BE2C (cell line): ENCODE measurements around the gene RNF4.
A peak's percentile ranks its signal among the peaks of the same experiment; 100 is the strongest.

ENCODE experiments used
- DNase-seq: peaks from one replicate; pipeline ENCODE4 v3.0.0-alpha.2; 2020
- H3K27me3 ChIP-seq: fragments of 250-450 bp; sonication (Bioruptor Pico); 2 replicates; pipeline ENCODE4 v1.5.1; 2020; ENCODE audit warnings: mild to moderate bottlenecking
- H3K36me3 ChIP-seq: fragments of 250-450 bp; sonication (Bioruptor Pico); 2 replicates; pipeline ENCODE4 v1.5.1; 2020; ENCODE audit warnings: mild to moderate bottlenecking
- H3K4me1 ChIP-seq: fragments of 250-450 bp; sonication (Bioruptor Pico); 2 replicates; pipeline ENCODE4 v1.5.1; 2020
- H3K4me3 ChIP-seq: 2 replicates; pipeline ENCODE4 v1.5.1; 2011; ENCODE audit warnings: low read depth, low read length
- H3K9me3 ChIP-seq: fragments of 250-450 bp; sonication (Bioruptor Pico); 2 replicates; pipeline ENCODE4 v1.5.1; 2020
- TF ChIP-seq, protein P1 (sequence below): IDR thresholded peaks from 2 replicates; pipeline ENCODE4 v1.5.1; 2012; ENCODE audit warnings: mild to moderate bottlenecking, low read depth, low read length

The RNF4 gene

DNA sequence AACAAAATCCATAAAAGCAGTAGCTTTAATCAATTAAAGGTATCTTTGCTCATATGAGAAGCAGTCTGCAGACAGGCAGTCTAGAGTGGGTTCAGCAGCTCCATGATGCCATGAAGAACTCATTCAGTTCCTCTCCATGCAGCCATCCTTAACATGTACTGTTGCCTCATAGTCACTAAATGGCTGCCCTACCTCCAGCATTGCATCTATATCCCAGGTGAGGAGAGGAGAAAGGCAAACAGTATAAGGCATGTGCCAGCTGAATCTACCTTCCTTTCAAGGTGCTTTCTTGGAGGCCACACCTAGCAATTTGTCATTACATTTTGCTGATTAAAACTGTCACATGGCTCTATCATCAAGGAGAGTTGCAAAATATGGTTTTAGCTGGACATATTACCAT, 36.9 kb upstream of the RNF4 start:
- DNase-seq, result no peak
- Histone ChIP-seq H3K4me3 (no peak overlapping the region), H3K4me1 (no peaks in the 10 kb centered on the region), H3K36me3 (no peaks in the 10 kb centered on the region), H3K27me3 (no peaks in the 10 kb centered on the region), H3K9me3 (no peaks in the 10 kb centered on the region)
- TF ChIP-seq, protein P1, sequence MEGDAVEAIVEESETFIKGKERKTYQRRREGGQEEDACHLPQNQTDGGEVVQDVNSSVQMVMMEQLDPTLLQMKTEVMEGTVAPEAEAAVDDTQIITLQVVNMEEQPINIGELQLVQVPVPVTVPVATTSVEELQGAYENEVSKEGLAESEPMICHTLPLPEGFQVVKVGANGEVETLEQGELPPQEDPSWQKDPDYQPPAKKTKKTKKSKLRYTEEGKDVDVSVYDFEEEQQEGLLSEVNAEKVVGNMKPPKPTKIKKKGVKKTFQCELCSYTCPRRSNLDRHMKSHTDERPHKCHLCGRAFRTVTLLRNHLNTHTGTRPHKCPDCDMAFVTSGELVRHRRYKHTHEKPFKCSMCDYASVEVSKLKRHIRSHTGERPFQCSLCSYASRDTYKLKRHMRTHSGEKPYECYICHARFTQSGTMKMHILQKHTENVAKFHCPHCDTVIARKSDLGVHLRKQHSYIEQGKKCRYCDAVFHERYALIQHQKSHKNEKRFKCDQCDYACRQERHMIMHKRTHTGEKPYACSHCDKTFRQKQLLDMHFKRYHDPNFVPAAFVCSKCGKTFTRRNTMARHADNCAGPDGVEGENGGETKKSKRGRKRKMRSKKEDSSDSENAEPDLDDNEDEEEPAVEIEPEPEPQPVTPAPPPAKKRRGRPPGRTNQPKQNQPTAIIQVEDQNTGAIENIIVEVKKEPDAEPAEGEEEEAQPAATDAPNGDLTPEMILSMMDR, result no peak

DNA sequence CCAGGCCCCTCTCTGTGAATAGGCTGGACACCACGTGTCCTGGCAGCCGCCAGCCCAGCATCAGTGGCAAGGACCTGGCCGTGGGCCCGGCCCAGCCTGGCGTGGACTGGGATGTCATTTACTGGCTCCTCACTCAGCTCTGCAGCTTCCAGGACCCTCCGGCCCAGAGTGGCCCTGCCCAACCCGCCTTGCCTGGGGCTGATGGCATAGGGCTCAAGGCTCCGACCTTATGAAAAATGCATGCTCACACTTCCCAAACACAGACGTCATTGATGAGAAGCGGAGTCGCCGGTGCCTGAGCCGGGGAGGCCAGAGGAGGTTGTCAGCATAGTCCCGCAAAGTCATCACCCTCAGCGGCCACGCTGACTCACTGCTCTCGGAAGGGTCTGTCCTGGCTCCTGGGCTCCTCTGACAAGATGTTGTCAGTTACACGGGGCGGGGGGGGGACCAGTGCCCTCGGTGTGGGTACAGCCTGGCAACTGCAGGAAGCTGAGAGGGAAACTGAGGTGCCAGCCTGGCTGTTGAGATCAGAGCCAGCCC, 35.8 kb upstream of the RNF4 start:
- Histone ChIP-seq H3K4me1 (no peaks in the 10 kb centered on the region), H3K36me3 (no peaks in the 10 kb centered on the region), H3K27me3 (no peaks in the 10 kb centered on the region), H3K4me3 (no peak overlapping the region), H3K9me3 (no peaks in the 10 kb centered on the region)
- DNase-seq, result no peak
- TF ChIP-seq, protein P1, result no peak

DNA sequence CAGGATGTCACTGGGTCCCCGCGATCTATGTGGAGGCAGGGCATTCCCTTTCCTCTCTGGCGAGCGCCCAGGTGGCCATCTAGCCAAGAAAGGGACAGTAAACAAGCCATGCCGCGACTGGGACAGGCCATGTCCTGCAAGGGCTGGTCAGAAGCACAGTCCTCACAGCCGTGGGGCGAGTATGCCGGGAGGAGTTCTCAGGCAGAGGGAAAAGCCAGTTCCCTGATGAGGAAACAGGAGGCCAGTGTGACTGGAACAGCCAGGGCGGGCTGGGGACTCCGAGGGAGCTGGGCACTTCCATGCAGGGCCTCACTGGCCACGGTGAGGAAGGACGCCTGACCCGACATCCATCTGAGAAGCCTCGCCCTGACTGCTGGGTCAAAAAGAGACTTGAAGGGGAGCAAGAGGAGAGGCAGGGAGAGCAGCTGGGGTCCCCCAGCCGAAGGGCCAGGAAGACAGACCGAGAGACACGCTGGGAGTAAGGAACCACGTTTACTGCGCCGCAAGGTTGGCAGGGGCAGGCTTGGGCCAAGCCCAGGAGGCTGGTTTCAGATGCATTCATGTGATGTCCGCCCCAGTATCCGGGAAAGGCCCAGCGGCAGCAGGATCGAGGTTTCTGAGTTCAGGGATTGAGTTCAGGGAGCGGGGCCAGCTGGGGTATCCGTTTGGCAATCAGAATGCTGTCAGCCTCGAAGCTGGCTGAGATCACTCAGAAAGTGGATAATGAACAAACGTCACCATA, 35.1 kb upstream of the RNF4 start:
- Histone ChIP-seq H3K4me3 (no peak overlapping the region), H3K9me3 (no peaks in the 10 kb centered on the region), H3K36me3 (no peaks in the 10 kb centered on the region), H3K4me1 (no peaks in the 10 kb centered on the region), H3K27me3 (no peaks in the 10 kb centered on the region)
- TF ChIP-seq, protein P1, result no peak
- DNase-seq, result no peak

DNA sequence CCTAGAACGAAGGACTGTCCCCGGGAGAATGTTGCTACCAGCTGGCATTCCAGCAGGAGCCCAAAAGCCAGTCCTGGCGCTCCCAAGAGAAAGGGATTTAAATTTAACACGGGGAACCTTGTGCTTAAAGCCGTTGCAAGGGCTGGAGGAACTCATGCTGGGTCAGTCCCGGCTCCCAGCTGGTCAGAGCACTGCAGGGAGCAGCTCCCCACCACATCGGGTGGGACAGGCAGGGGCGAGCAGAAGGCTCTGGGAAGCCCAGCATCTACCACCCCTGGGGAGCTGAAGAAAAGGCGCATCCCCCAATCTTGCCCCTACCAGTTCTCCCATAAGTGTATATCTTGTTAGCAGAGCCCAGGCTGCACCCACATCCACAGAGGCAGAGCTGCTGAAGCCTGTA, 34.5 kb upstream of the RNF4 start:
- no peak for DNase-seq
- H3K9me3 ChIP-seq, result no peaks in the 10 kb centered on the region
- no peak overlapping the region for H3K4me3 ChIP-seq
- TF ChIP-seq, protein P1, result no peak
- H3K4me1 ChIP-seq, result no peaks in the 10 kb centered on the region
- no peaks in the 10 kb centered on the region for H3K27me3 ChIP-seq
- H3K36me3 ChIP-seq, result no peaks in the 10 kb centered on the region

DNA sequence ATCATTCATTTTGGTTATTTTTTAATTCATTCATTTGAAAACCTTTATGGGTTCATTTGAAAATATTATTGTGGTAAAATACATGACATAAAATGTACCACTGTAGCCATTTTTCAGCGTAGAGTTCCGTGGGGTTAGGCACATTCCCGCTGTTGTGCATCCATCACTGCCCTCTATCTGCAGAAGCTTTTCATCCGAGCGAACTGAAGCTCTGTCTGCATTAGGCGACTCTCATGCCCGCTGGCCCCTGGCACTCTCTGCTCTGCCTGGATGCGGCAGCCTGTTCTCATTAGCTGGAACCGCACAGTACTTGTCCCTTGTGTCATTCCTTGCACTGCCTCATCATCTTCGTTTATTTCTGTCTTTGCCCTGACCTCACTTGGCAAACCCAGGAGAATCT, 32.6 kb upstream of the RNF4 start:
- Histone ChIP-seq H3K4me1 (no peaks in the 10 kb centered on the region), H3K36me3 (no peaks in the 10 kb centered on the region), H3K27me3 (no peaks in the 10 kb centered on the region), H3K9me3 (no peaks in the 10 kb centered on the region), H3K4me3 (no peak overlapping the region)
- DNase-seq, result no peak
- TF ChIP-seq, protein P1, result peak; percentile 49

DNA sequence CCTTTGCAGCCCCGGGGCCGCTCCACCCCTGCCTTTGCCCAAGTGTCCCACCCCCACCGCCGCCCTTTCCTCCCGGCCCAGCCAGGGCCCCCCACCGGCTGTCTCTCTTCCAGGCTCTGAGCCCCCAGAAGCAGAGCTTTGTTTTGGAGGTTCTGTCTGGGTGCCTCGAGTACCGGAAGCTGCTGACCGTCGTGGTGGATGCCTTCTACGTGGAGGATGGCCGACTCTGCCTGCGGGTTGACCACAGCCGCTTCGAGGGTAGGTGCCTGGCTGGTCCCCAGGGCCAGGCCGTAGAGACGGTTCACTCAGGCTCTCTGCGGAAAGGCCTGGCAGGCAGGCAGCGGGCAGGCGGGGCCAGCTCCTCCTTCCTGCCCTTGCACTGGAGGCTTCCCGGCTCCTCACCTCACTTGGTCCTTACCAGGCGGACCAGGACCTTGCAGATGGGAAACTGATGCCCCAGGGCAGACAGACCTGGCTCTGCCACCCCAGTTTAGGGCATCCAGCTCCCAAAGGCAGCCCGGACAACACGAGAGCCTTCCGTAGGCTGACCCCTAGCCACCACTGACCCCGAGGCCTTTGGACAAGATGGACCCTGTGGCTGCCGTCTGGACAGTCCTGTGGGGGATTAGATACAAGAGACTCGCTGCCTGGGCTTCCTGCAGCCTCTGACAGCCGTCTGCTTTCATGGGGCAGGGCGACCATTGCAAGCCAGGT, 32.0 kb upstream of the RNF4 start:
- Histone ChIP-seq H3K27me3 (no peaks in the 10 kb centered on the region), H3K36me3 (no peaks in the 10 kb centered on the region), H3K9me3 (no peaks in the 10 kb centered on the region), H3K4me1 (no peaks in the 10 kb centered on the region), H3K4me3 (no peak overlapping the region)
- DNase-seq, result no peak
- TF ChIP-seq, protein P1, result no peak
